Right lobe of liver (tissue), 4 donors: ENCODE data around the gene PCDHB3.

Source experiments
- CTCF ChIP-seq, 4 donors: fragments of 200-600 bp in 3 of 4; fragments of 450-650 bp in 1 of 4; IDR thresholded peaks; one replicate each; pipeline versions ENCODE4 v1.5.1 to v1.8.0; 2016 to 2022; ENCODE audit warnings: antibody characterized with exemption in 4 of 4, mild to moderate bottlenecking in 2 of 4
- POLR2A ChIP-seq: fragments of 450-650 bp; IDR thresholded peaks from one replicate; pipeline ENCODE4 v1.6.1; 2017; ENCODE audit warnings: antibody characterized with exemption, mild to moderate bottlenecking
- donor health status: DM: no; HTN: no; CAD: no.
- donor health status: DM: no; HTN: no; CAD: no.
- donor health status: DM: no; HTN: yes; CAD: no.

DNA sequence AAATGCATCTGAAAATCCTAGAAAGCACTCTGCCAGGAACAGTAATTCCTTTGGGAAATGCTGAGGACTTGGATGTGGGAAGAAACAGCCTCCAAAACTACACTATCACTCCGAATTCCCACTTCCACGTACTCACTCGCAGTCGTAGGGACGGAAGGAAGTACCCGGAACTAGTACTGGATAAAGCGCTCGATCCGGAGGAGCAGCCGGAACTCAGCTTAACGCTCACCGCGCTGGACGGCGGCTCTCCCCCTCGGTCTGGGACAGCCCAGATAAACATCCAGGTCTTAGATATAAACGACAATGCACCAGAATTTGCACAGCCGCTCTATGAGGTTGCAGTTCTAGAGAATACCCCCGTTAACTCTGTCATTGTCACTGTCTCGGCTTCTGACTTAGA lies 786 bp downstream of the PCDHB3 start:
- TF ChIP-seq CTCF (IDR thresholded peaks at IDR 0.05), result no peak
- TF ChIP-seq POLR2A, result no peak
